Measurements from ENCODE around the gene ICAM4. TPM values are rescaled to one million over a fixed set of nuclear protein-coding genes. Genes with fewer than 3 reads are reported as not detected.

ICAM4 gene
- polyA plus RNA-seq, 1 of the 3 experiments (the other 2 are of a cell fraction) = 0.05 TPM

GRCh38 chr19:10277795-10278589 is 8.8 kb upstream of the ICAM4 start:
- CTCF ChIA-PET = interaction anchor here (0.8 to 4.9 kb wide), 8 partner anchors 8 to 113 kb away, joined by 3 to 38 read pairs (median 5); partner anchors contain the start of genes ICAM1, ICAM5, RAVER1 and TYK2
- POLR2A ChIA-PET = interaction anchor here (0.8 kb wide), 1 partner anchor 11 kb away, joined by 3 read pairs; the partner anchor contains the start of gene ICAM5
- H3K27me3 ChIP-seq (ENCODE audit: insufficient read depth) = no peaks in the 10 kb centered on the region

GRCh38 chr19:10278935-10279334 is 7.8 kb upstream of the ICAM4 start:
- H3K9me3 ChIP-seq = no peaks in the 10 kb centered on the region
- no peak overlapping the region for H3K9ac ChIP-seq
- no peak for DNase-seq
- 91% methylated on average over 1 of the region's 1 CpG for WGBS (ENCODE audit: low lambda C conversion rate)
- TF ChIP-seq CHD2 (IDR thresholded peaks at IDR 0.05; ENCODE audit: low read length, partially characterized antibody) (no peak), RCOR1 (IDR thresholded peaks at IDR 0.05; ENCODE audit: low read length) (no peak), ZBTB33 (IDR thresholded peaks at IDR 0.05; ENCODE audit: borderline replicate concordance, low read depth) (no peak), GATA2 (CRISPR knock-in tag; IDR thresholded peaks at IDR 0.05) (no peak), USF2 (IDR thresholded peaks at IDR 0.05; ENCODE audit: borderline replicate concordance, low read depth, low read length) (no peak), EP300 (IDR thresholded peaks at IDR 0.05; ENCODE audit: borderline replicate concordance in 1 of 2, low read depth in 1 of 2, low read length in 1 of 2) (no peak), GABPA (IDR thresholded peaks at IDR 0.05; ENCODE audit: low read depth) (no peak), TEAD4 (IDR thresholded peaks at IDR 0.05; ENCODE audit: borderline replicate concordance, insufficient read depth) (no peak), RAD21 (IDR thresholded peaks at IDR 0.05; ENCODE audit: low read length) (no peak), PBX3 (IDR thresholded peaks at IDR 0.05) (no peak)
- H4K20me1 ChIP-seq (ENCODE audit: insufficient read depth) = no peaks in the 10 kb centered on the region
- no peak overlapping the region for H3K4me3 ChIP-seq (ENCODE audit: low read depth in 2 of 2, low read length in 1 of 2)
- no peaks in the 10 kb centered on the region for H3K27me3 ChIP-seq (ENCODE audit: insufficient read depth)
- H3K36me3 ChIP-seq (replicated peaks in 1 of 2; ENCODE audit: control insufficient read depth in 1 of 2, insufficient read depth in 2 of 2, low read length in 1 of 2) = no peaks in the 10 kb centered on the region
- H3K27ac ChIP-seq (ENCODE audit: low read depth in 2 of 2, low read length in 1 of 2) = no peak overlapping the region
- POLR2A ChIA-PET = no interaction called here
- CTCF ChIA-PET = interaction anchor here (1.2 to 4.9 kb wide), 6 partner anchors 9 to 110 kb away, joined by 3 to 38 read pairs (median 5); partner anchors contain the start of genes ICAM1, ICAM5 and RAVER1
- no peak overlapping the region for H3K4me2 ChIP-seq
- H3K4me1 ChIP-seq (ENCODE audit: control insufficient read depth in 1 of 2, insufficient read depth in 2 of 2, low read depth in 1 of 2, low read length in 1 of 2) = no peaks in the 10 kb centered on the region
- H3K9me2 ChIP-seq = no peaks in the 10 kb centered on the region
- H2AFZ ChIP-seq (ENCODE audit: low read depth) = no peak overlapping the region
- H3K79me2 ChIP-seq (ENCODE audit: insufficient read depth) = no peaks in the 10 kb centered on the region
- H3F3A ChIP-seq (replicated peaks; ENCODE audit: insufficient read depth) = peaks cover 5% of the 10 kb centered on the region

More at GRCh38 chr19:10277795-10278589, 8.8 kb upstream of the ICAM4 start:
- Histone ChIP-seq H3K27ac (ENCODE audit: low read depth in 2 of 2, low read length in 1 of 2) (no peak overlapping the region), H3K9me3 (no peaks in the 10 kb centered on the region), H2AFZ (ENCODE audit: low read depth) (no peak overlapping the region), H3K4me1 (ENCODE audit: control insufficient read depth in 1 of 2, insufficient read depth in 2 of 2, low read depth in 1 of 2, low read length in 1 of 2) (no peaks in the 10 kb centered on the region), H4K20me1 (ENCODE audit: insufficient read depth) (no peaks in the 10 kb centered on the region), H3K4me2 (no peak overlapping the region), H3F3A (replicated peaks; ENCODE audit: insufficient read depth) (peaks cover 5% of the 10 kb centered on the region), H3K4me3 (ENCODE audit: low read depth in 2 of 2, low read length in 1 of 2) (no peak overlapping the region), H3K9ac (no peak overlapping the region), H3K36me3 (replicated peaks in 1 of 2; ENCODE audit: control insufficient read depth in 1 of 2, insufficient read depth in 2 of 2, low read length in 1 of 2) (no peaks in the 10 kb centered on the region), H3K9me2 (no peaks in the 10 kb centered on the region), H3K79me2 (ENCODE audit: insufficient read depth) (no peaks in the 10 kb centered on the region)
- WGBS (ENCODE audit: low lambda C conversion rate) = 88% methylated on average over 9 of the region's 9 CpGs
- no peak for DNase-seq
- TF ChIP-seq RAD21 (IDR thresholded peaks at IDR 0.05; ENCODE audit: low read length) = no peak
- no peak for TF ChIP-seq SMC3 (IDR thresholded peaks at IDR 0.05; ENCODE audit: low read depth, low read length)
